GM12872 (cell line): ENCODE measurements around the gene ZNF628.

Experiments
- CTCF ChIP-seq: IDR thresholded peaks from 3 replicates; pipeline ENCODE4 v1.5.1; 2011; ENCODE audit warnings: low read depth, mild to moderate bottlenecking, low read length, moderate library complexity; ENCODE audit not compliant: insufficient read depth

Gene ZNF628

GRCh38 chr19:55443824-55444480, 32.5 kb upstream of the ZNF628 start:
- TF ChIP-seq CTCF = no peak

DNA sequence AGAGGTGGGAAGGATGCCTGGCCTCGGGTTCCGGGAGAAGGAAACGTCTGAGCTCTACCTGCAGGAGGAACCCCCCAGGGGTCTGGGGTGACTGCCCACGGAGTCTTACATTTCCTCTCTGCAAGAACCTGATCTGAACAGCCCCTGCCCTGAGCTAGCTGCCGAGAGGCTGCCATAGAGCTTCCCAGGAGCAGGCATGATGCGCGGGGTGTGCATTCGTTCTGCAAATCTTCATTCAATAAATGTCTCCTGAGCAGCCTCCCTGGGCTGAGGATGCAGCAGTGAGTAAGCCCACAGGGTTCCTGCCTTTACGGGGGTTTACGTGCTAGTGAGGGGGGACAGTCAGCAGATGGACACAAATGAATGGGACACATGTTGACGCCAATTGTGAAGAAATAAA, 31.8 kb upstream of the ZNF628 start:
- TF ChIP-seq CTCF = no peak

GRCh38 chr19:55446060-55446459, 30.4 kb upstream of the ZNF628 start:
- no peak for TF ChIP-seq CTCF

DNA sequence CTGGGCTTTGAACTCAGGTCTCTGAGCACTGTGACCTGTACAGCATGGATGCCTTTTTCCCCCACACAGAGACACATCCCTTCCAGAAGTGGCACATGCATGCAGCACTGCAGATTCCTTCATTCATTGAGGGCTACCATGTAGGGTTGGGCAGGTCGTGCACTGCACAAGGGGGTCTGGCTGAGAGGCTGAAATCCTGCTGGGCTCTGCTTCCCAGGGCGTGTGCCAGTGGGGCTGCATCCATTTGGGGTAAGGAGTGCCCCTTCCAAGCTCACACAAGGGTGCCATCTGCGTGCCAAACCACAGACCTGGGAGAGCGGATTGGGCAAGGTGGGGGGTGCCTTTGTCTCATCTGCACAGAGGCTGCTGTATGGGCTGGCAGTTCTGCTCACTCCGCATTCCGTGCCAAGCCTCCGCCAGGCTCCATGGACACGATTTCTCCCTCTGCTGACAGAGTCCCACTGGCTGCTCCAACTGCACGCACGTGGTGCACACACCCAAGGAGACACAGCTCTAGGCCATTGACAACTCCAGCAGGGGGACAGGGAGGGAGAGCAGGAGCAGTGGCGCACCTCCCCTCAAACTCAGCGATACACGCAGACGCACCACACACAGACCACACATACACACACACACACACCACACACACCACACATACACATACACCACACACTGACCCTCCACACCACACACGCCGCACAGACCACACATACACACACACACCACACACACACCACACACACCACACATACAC, 28.8 kb upstream of the ZNF628 start:
- no peak for TF ChIP-seq CTCF

- no peak for TF ChIP-seq CTCF
These were observed 26.9 kb upstream of the ZNF628 start for GRCh38 chr19:55449469-55449868.

DNA sequence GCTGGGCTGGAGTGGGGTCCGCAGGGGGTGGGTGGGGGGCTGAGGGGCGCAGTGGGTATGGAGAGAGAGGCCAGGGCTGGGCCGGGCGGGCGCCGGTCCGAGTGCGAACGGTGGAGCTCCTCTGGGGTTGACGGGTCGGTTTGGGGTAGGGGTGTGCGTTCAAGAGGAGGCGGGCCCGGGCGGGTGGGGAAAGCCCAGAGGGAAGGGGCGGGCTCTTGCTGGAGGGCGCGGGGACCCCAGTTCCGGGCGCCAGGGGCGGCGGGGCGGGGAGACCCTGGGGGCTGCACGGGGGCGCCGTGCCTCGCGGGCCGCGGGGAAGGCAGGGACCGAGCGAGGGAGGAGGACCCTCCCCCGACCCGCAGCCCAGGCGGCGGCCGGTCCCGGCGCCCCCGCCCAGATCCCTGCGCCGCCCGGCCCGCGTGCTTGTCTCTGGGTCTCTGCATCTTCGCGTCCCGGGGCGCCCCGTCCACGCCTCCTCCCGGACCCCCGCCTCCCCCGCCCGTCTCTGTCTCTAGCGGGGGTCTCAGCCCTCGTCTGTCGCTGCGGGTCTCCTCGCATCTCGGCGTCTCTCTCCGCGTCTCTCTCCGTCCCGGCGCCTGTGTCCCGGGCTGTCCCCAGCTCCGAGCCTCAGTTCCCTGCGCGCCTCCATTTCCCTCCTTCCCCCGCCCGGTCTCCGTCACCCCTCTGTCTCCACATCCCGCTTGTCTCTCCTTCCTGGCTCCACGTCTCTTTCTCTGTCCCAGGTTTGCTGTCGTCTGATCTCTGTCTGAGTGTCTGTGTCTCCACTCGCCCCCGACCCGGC, 25.1 kb upstream of the ZNF628 start:
- no peak for TF ChIP-seq CTCF
